WI38 (cell line): ENCODE results near the gene L3MBTL3.
"Not testable (repeated sequence)": the region's sequence is repeated elsewhere in the genome, so short reads cannot be mapped to it uniquely, and the experiment has no call there.

Experiments
- H3K4me3 ChIP-seq: 2 replicates; pipeline ENCODE4 v1.5.1; 2011; ENCODE audit warnings: low read depth, mild to moderate bottlenecking, control low read depth, low read length
- CTCF ChIP-seq: IDR thresholded peaks from 2 replicates; pipeline ENCODE4 v1.5.1; 2012; ENCODE audit warnings: low read depth, mild to moderate bottlenecking, control low read depth, low read length

L3MBTL3 gene

GRCh38 chr6:130107710-130108109 lies 89.3 kb downstream of the L3MBTL3 start:
- TF ChIP-seq CTCF, result no peak
- H3K4me3 ChIP-seq, result no peak overlapping the region

- no peak for TF ChIP-seq CTCF
- no peak overlapping the region for H3K4me3 ChIP-seq
Observed at GRCh38 chr6:130111031-130111430, 92.7 kb downstream of the L3MBTL3 start.

DNA sequence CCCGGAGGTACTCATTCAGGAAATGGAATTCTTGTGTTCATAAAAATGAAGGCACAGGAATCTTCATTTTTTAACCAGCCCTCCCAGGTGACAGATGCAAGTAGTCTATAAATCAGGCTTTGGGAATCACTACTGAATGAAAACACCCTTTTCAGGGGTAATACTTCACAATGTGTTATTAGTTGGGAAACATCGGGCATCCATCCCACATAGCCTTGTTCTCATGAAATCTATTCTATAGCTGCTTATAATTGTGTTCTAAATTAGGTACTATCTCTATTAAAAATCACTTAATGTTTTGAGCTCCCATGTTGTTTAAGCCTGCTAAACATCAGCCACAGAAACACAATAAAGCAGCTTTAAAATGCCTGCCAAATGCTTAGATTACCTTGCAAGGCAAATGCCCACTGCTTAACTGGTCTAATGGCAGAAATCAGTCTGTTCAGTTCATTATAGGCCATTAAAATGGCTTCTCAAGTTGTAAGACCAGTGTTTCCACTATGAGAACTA lies 94.9 kb downstream of the L3MBTL3 start:
- H3K4me3 ChIP-seq, result no peak overlapping the region
- no peak for TF ChIP-seq CTCF

GRCh38 chr6:130115036-130115435 lies 96.7 kb downstream of the L3MBTL3 start:
- no peak overlapping the region for H3K4me3 ChIP-seq
- TF ChIP-seq CTCF, result no peak

GRCh38 chr6:130116273-130116672 lies 97.9 kb downstream of the L3MBTL3 start:
- no peak for TF ChIP-seq CTCF
- H3K4me3 ChIP-seq, result no peak overlapping the region

GRCh38 chr6:130117187-130117701 lies 98.9 kb downstream of the L3MBTL3 start:
- not testable (repeated sequence) for H3K4me3 ChIP-seq

- no peak for TF ChIP-seq CTCF
- no peak overlapping the region for H3K4me3 ChIP-seq
Observed at GRCh38 chr6:130118236-130118635, 99.9 kb downstream of the L3MBTL3 start.

DNA sequence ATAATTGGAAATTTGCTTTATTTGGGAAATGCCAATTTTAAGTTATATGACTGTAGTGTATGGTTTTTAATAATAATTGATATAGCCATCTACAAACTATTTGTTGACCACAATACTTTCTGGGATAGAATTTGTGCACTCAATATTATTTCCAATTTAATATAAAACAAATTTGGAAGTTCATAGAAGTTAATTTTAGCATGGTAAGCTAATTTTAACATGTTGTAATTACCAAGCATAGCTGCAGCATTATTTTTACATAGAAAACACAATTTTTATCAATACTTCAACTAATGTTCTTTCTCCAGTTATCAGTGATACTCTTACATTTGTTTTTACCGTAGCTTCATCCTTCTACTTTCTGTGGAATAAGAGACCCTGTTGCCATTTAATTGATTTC lies 100.8 kb downstream of the L3MBTL3 start:
- no peak overlapping the region for H3K4me3 ChIP-seq
- no peak for TF ChIP-seq CTCF
